Activated CD4-positive, CD25-positive, alpha-beta regulatory T cell treated with anti-CD3 and anti-CD28 coated beads, Interleukin-2, amount 50 U/mL, for 72 hours (primary cell): ENCODE results near the gene G3BP1.
"Not testable (repeated sequence)": the region's sequence is repeated elsewhere in the genome, so short reads cannot be mapped to it uniquely, and the experiment has no call there.

Experiments used
- DNase-seq: peaks from one replicate; pipeline ENCODE4 v3.0.0; 2021

G3BP1 gene

GRCh38 chr5:151757233-151758140, 14.3 kb upstream of the G3BP1 start:
- no peak for DNase-seq

GRCh38 chr5:151758141-151758429, 13.7 kb upstream of the G3BP1 start:
- no peak for DNase-seq

GRCh38 chr5:151758430-151759241, 13.1 kb upstream of the G3BP1 start, which contains the start of gene ATOX1:
Gene ATOX1 (minus strand): TSS chr5:151758631. CDS start chr5:151758551, 80 bp downstream.
- peak; percentile 93 for DNase-seq

GRCh38 chr5:151764801-151765200, 7.0 kb upstream of the G3BP1 start:
- no peak for DNase-seq

- no peak for DNase-seq
These were observed 4.8 kb upstream of the G3BP1 start for GRCh38 chr5:151766975-151767374.

- DNase-seq, result no peak
These were observed 1.1 kb upstream of the G3BP1 start for GRCh38 chr5:151770383-151771258.

- DNase-seq, result no peak
These were observed 483 bp downstream of the G3BP1 start for GRCh38 chr5:151772029-151772845.

GRCh38 chr5:151772846-151773561, 1.2 kb downstream of the G3BP1 start:
- DNase-seq, result no peak

- DNase-seq, result no peak
These were observed 2.2 kb downstream of the G3BP1 start for GRCh38 chr5:151773951-151774350.

GRCh38 chr5:151775025-151775606, 3.4 kb downstream of the G3BP1 start:
- DNase-seq, result no peak

GRCh38 chr5:151779531-151780125, 7.9 kb downstream of the G3BP1 start:
- no peak for DNase-seq

- DNase-seq, result no peak
These were observed 8.6 kb downstream of the G3BP1 start for GRCh38 chr5:151780348-151780747.

- DNase-seq, result no peak
These were observed 9.4 kb downstream of the G3BP1 start for GRCh38 chr5:151781201-151781600.

- not testable (repeated sequence) for DNase-seq
These were observed 11.9 kb downstream of the G3BP1 start for GRCh38 chr5:151783664-151784063.

- no peak for DNase-seq
These were observed 12.4 kb downstream of the G3BP1 start for GRCh38 chr5:151784141-151784540.

GRCh38 chr5:151786468-151786867, 14.7 kb downstream of the G3BP1 start:
- no peak for DNase-seq

GRCh38 chr5:151787817-151788216, 16.1 kb downstream of the G3BP1 start:
- DNase-seq, result no peak

GRCh38 chr5:151793358-151793757, 21.6 kb downstream of the G3BP1 start:
- DNase-seq, result no peak

- DNase-seq, result no peak
These were observed 23.7 kb downstream of the G3BP1 start for GRCh38 chr5:151795426-151795825.

GRCh38 chr5:151798674-151799073, 26.9 kb downstream of the G3BP1 start:
- no peak for DNase-seq

- no peak for DNase-seq
These were observed 27.7 kb downstream of the G3BP1 start for GRCh38 chr5:151799407-151799806.
